Spleen (tissue), 7 donors: Measurements from ENCODE around the gene TACC2.

Source experiments
- CTCF ChIP-seq, 11 experiments: fragments of 200-600 bp in 7 of 11; fragments of 450-650 bp in 4 of 11; sonication (generic) in 4 of 11; IDR thresholded peaks in 8 of 11; conservative IDR thresholded peaks in 3 of 11; 1 replicate in 7 of 11; 2 replicates in 4 of 11; pipeline versions ENCODE4 v1.4.0 to v1.8.0; 2016 to 2021; ENCODE audit warnings: antibody characterized with exemption in 11 of 11, inconsistent platforms in 4 of 11, mild to moderate bottlenecking in 1 of 11
- POLR2A ChIP-seq, 3 donors: fragments of 450-650 bp; IDR thresholded peaks; one replicate each; pipeline ENCODE4 v1.5.1; 2017; ENCODE audit warnings: antibody characterized with exemption in 3 of 3, mild to moderate bottlenecking in 1 of 3
- POLR2AphosphoS5 ChIP-seq, 3 donors: sonication (generic); formaldehyde crosslinking; IDR thresholded peaks; one replicate each; pipeline ENCODE4 v1.5.1; 2017; ENCODE audit warnings: antibody characterized with exemption in 3 of 3
- donor health status: DM: no; HTN: no; CAD: no; lungs with moderate emphysema.
- donor health status: DM: no; HTN: no; CAD: no.
- donor health status: DM: no; HTN: no; CAD: no.

DNA sequence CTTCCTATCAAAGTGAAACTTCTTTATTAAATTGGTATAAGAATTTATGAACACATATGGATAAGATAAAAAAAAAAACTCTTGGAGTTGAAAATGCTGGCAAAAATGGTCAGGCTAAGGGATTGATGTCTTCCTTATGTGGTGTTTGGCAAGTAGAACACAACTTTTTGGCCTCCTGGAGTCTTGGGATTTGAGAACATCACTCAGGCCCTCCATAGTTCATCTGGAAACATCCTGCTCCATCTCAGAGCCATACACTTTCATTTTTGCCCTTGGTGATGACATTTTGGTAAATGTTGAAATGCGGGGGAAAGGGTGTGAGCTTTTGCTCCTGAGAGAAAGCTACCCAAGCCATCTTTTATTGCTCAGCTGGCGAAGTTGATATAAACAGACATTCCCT is 254.6 kb downstream of the TACC2 start:
- TF ChIP-seq CTCF (IDR thresholded peaks at IDR 0.05 in 8 of 11, conservative IDR thresholded peaks at IDR 0.05 in 3 of 11) = no peak
- no peak for TF ChIP-seq POLR2A (IDR thresholded peaks at IDR 0.05)
- no peak for TF ChIP-seq POLR2AphosphoS5 (IDR thresholded peaks at IDR 0.05)
